Activated T-cell treated with anti-CD3 and anti-CD28 coated beads for 24 hours (primary cell): ENCODE results near the gene KRT32.
"Not testable (repeated sequence)": the region's sequence is repeated elsewhere in the genome, so short reads cannot be mapped to it uniquely, and the experiment has no call there.

ENCODE experiments used
- DNase-seq: peaks from one replicate; pipeline ENCODE4 v3.0.0-alpha.2; 2020; ENCODE audit warnings: low read depth

Gene KRT32

GRCh38 chr17:41424111-41424635 lies 43.0 kb downstream of the KRT32 start, which contains the start of gene KRT37:
Gene KRT37 (minus strand): TSS chr17:41424585. CDS start chr17:41424523, 62 bp downstream.
- no peak for DNase-seq

- DNase-seq: not testable (repeated sequence)
These were observed 44.6 kb downstream of the KRT32 start for GRCh38 chr17:41422586-41422985.

- DNase-seq: no peak
These were observed 45.6 kb downstream of the KRT32 start for GRCh38 chr17:41421617-41422016.

GRCh38 chr17:41421116-41421515 lies 46.1 kb downstream of the KRT32 start:
- no peak for DNase-seq

GRCh38 chr17:41420134-41420533 lies 47.1 kb downstream of the KRT32 start:
- DNase-seq: no peak

GRCh38 chr17:41419716-41420115 lies 47.5 kb downstream of the KRT32 start:
- no peak for DNase-seq

- no peak for DNase-seq
These were observed 48.9 kb downstream of the KRT32 start for GRCh38 chr17:41418116-41418860.

- no peak for DNase-seq
These were observed 49.6 kb downstream of the KRT32 start for GRCh38 chr17:41417576-41418015.

GRCh38 chr17:41417127-41417526 lies 50.1 kb downstream of the KRT32 start:
- DNase-seq: no peak

GRCh38 chr17:41416479-41416878 lies 50.7 kb downstream of the KRT32 start:
- no peak for DNase-seq

GRCh38 chr17:41415833-41416335 lies 51.3 kb downstream of the KRT32 start:
- DNase-seq: no peak

- DNase-seq: no peak
These were observed 51.8 kb downstream of the KRT32 start for GRCh38 chr17:41415411-41415810.

- DNase-seq: no peak
These were observed 53.2 kb downstream of the KRT32 start for GRCh38 chr17:41413982-41414381.

- DNase-seq: no peak
These were observed 53.7 kb downstream of the KRT32 start for GRCh38 chr17:41413353-41413957.

- DNase-seq: no peak
These were observed 55.9 kb downstream of the KRT32 start for GRCh38 chr17:41411072-41411840.
